Progenitor cell of endocrine pancreas (in vitro differentiated cells): ENCODE measurements around the gene THEM5. TPM values are rescaled to one million over a fixed set of nuclear protein-coding genes. Genes with fewer than 3 reads are reported as not detected.
"Not testable (repeated sequence)": the region's sequence is repeated elsewhere in the genome, so short reads cannot be mapped to it uniquely, and the experiment has no call there.

Experiments
- DNase-seq: peaks from one replicate; pipeline ENCODE4 v3.0.0; 2021; ENCODE audit warnings: low spot score; ENCODE audit not compliant: unreplicated experiment
- H3K27ac Mint-ChIP-seq: 2 replicates; pipeline ENCODE4 v1.8.0; 2021; ENCODE audit warnings: mild to moderate bottlenecking, moderate library complexity, mixed read lengths
- H3K27me3 Mint-ChIP-seq: 2 replicates; pipeline ENCODE4 v1.8.0; 2021; ENCODE audit warnings: mixed read lengths
- H3K36me3 Mint-ChIP-seq: 2 replicates; pipeline ENCODE4 v1.8.0; 2022; ENCODE audit warnings: mixed read lengths; ENCODE audit not compliant: insufficient read depth
- H3K4me1 Mint-ChIP-seq: 2 replicates; pipeline ENCODE4 v1.8.0; 2021; ENCODE audit warnings: low read depth, mixed read lengths
- H3K4me3 Mint-ChIP-seq: 2 replicates; pipeline ENCODE4 v1.8.0; 2021; ENCODE audit warnings: low read depth, mild to moderate bottlenecking, moderate library complexity, mixed read lengths
- H3K9me3 Mint-ChIP-seq: 2 replicates; pipeline ENCODE4 v1.8.0; 2021; ENCODE audit warnings: low read depth, mixed read lengths
- total RNA-seq: library from RNA; stranded (reverse); gene quantifications from 2 replicates; pipeline ENCODE4 v1.2.1, GENCODE V29; 2021
- TF ChIP-seq, protein P1 (sequence below): fragments of 200-600 bp; sonication (generic); IDR thresholded peaks from one replicate; pipeline ENCODE4 v1.5.0; 2021; ENCODE audit warnings: antibody characterized with exemption, mild to moderate bottlenecking; ENCODE audit not compliant: unreplicated experiment

Gene THEM5
- total RNA-seq, 1 donor from 2014 or later, result not detected

DNA sequence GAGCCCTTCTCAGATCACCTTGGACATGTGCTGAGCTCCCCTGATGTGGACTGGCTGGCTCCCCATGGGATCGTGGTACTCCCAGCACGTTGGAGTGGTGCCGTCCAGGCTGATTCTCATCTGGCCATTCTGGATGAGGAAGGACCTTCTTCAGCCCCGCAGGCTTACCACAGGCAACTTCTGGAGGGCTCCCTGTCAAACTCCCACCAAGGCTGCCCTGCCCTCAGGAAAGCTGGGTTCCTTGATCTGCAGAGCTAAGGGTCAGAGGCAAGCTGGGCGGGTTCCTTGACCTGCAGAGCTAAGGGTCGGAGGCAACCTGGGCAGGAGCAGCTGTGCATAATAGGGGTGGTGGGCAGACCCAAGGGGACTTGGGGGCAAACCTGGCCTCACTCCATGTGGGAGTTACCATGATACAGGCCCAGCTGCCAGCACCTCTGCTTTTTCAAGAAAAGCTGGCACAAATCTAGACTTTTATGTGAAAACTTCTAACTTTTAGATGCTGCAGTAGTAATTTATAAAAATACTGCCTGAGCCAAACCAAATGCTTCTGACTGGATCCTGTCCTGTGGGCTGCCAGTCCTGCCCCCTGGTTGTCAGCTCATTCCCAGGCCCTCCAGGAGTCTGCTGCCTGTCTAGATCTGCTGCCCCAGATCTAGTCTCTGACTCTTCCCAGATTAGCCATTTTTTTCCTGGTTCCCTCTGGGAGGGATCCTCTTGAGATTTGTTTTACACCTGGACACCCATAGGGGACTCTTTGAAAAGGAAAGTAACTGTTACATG lies 5.6 kb upstream of the THEM5 start:
- TF ChIP-seq, protein P1, sequence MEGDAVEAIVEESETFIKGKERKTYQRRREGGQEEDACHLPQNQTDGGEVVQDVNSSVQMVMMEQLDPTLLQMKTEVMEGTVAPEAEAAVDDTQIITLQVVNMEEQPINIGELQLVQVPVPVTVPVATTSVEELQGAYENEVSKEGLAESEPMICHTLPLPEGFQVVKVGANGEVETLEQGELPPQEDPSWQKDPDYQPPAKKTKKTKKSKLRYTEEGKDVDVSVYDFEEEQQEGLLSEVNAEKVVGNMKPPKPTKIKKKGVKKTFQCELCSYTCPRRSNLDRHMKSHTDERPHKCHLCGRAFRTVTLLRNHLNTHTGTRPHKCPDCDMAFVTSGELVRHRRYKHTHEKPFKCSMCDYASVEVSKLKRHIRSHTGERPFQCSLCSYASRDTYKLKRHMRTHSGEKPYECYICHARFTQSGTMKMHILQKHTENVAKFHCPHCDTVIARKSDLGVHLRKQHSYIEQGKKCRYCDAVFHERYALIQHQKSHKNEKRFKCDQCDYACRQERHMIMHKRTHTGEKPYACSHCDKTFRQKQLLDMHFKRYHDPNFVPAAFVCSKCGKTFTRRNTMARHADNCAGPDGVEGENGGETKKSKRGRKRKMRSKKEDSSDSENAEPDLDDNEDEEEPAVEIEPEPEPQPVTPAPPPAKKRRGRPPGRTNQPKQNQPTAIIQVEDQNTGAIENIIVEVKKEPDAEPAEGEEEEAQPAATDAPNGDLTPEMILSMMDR, result no peak
- no peak overlapping the region for H3K4me3 Mint-ChIP-seq
- H3K27me3 Mint-ChIP-seq, result peaks cover 16% of the 10 kb centered on the region

GRCh38 chr1:151858030-151858746 lies 4.7 kb upstream of the THEM5 start:
- TF ChIP-seq, protein P1, result no peak
- DNase-seq, result no peak
- peaks cover 1% of the 10 kb centered on the region for H3K4me1 Mint-ChIP-seq
- peaks cover 16% of the 10 kb centered on the region for H3K27me3 Mint-ChIP-seq
- no peaks in the 10 kb centered on the region for H3K9me3 Mint-ChIP-seq
- H3K36me3 Mint-ChIP-seq, result no peaks in the 10 kb centered on the region
- no peak overlapping the region for H3K4me3 Mint-ChIP-seq
- H3K27ac Mint-ChIP-seq, result no peak overlapping the region

More for the DNA sequence above, 5.6 kb upstream of the THEM5 start:
- Mint-ChIP-seq H3K27ac (no peak overlapping the region), H3K36me3 (no peaks in the 10 kb centered on the region), H3K4me1 (peaks cover 1% of the 10 kb centered on the region), H3K9me3 (no peaks in the 10 kb centered on the region)
- no peak for DNase-seq

DNA sequence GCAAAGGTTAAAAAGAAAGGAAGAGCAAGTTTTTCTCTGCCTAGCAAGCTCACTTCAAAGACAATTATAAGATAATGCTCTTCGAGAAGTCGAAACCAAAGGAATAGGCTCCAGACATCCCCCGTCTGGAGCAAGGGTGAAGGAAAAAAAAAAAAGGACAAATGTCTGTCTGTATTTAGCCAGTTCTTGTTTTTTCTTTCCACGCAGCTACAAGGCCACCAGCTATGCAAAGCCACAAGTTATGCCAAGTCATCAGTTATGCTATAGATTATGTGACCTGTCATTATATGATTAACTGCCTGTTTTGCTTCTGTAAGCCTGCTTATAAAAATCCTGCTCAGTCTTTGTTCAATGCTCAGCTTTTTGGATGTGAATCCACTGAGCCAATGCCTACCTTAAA lies 2.4 kb upstream of the THEM5 start:
- Mint-ChIP-seq H3K4me3 (no peak overlapping the region), H3K36me3 (no peaks in the 10 kb centered on the region), H3K9me3 (no peaks in the 10 kb centered on the region), H3K27ac (no peak overlapping the region), H3K27me3 (peaks cover 17% of the 10 kb centered on the region), H3K4me1 (no peaks in the 10 kb centered on the region)
- TF ChIP-seq, protein P1, result no peak
- DNase-seq, result no peak

GRCh38 chr1:151855516-151855915 lies 2.0 kb upstream of the THEM5 start:
- H3K9me3 Mint-ChIP-seq, H3K36me3 Mint-ChIP-seq, H3K4me3 Mint-ChIP-seq, H3K27ac Mint-ChIP-seq, DNase-seq, H3K4me1 Mint-ChIP-seq: not testable (repeated sequence)
- H3K27me3 Mint-ChIP-seq, result peaks cover 18% of the 10 kb centered on the region

- Mint-ChIP-seq H3K9me3 (no peaks in the 10 kb centered on the region), H3K36me3 (no peaks in the 10 kb centered on the region), H3K27ac (no peak overlapping the region), H3K4me1 (no peaks in the 10 kb centered on the region), H3K27me3 (peaks cover 17% of the 10 kb centered on the region), H3K4me3 (no peak overlapping the region)
- DNase-seq, result no peak
- TF ChIP-seq, protein P1, result no peak
These were observed 1.1 kb upstream of the THEM5 start for GRCh38 chr1:151854658-151855057.
